ENCODE data around the gene FARSA. TPM values are rescaled to one million over a fixed set of nuclear protein-coding genes. Genes with fewer than 3 reads are reported as not detected.

The FARSA gene
- total RNA-seq, 2 donors from 2014 or later, result 31.8 to 76.8 TPM

DNA sequence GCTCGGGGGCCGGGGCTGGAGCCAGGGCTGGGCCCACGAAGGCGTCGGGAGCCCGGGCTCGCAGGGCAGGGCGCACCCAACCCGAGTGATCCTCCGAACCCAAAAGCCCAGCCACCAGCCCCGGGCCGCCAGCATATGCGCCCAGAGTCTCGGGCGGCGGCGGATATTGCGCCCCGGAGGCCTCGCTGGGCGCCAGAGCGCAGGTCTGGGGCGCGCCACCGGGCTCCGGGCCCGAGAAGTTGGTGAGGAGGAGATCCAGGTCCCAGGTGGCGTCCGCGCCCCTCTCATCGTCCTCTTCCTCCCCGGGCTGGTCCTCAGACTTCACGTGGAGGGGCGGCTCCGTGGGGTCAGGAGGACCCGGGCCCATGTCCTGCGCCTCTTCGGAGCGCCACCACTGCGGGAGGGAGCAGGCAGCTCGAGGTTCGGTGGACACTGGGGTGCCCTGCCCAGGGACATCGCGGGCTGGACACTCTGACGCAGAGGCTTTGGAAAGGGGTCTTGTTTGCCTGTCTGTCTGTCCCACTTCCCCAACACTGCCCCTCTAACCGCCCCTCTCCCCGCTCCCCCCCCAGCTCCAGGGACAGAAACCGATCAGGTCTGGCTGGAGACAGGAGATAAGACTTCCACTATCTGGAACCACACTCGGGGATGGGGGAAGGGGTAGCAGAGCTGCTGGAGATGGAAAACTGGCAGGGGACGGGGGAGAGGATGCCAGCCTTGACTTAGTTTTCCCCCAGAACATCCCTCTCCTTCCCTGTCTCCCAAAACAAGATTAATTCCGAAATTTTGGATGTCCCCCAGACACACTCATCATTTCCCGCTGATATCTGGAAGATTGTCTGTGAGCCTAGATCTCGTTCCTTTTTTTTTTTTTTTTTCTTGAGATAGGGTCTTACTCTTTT, 47.5 kb downstream of the FARSA start:
- Histone ChIP-seq H3K4me3 (peak overlapping the region; percentile 63), H3K4me1 (ENCODE audit: control insufficient read depth in 1 of 2, low read depth in 2 of 2) (peaks cover 8 to 20% of the 10 kb centered on the region in 2 donors), H3K9me3 (no peaks in the 10 kb centered on the region), H3K36me3 (no peaks in the 10 kb centered on the region), H3K27me3 (replicated peaks; ENCODE audit: insufficient read depth) (no peaks in the 10 kb centered on the region), H3K27ac (no peak overlapping the region)
- DNase-seq (ENCODE audit: low spot score), result no peak
- TF ChIP-seq, protein P1, sequence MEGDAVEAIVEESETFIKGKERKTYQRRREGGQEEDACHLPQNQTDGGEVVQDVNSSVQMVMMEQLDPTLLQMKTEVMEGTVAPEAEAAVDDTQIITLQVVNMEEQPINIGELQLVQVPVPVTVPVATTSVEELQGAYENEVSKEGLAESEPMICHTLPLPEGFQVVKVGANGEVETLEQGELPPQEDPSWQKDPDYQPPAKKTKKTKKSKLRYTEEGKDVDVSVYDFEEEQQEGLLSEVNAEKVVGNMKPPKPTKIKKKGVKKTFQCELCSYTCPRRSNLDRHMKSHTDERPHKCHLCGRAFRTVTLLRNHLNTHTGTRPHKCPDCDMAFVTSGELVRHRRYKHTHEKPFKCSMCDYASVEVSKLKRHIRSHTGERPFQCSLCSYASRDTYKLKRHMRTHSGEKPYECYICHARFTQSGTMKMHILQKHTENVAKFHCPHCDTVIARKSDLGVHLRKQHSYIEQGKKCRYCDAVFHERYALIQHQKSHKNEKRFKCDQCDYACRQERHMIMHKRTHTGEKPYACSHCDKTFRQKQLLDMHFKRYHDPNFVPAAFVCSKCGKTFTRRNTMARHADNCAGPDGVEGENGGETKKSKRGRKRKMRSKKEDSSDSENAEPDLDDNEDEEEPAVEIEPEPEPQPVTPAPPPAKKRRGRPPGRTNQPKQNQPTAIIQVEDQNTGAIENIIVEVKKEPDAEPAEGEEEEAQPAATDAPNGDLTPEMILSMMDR (IDR thresholded peaks at IDR 0.05), result peak; percentile 2
- no peak for ATAC-seq (ENCODE audit: insufficient number of reproducible peaks, low FRiP score, low read depth)

DNA sequence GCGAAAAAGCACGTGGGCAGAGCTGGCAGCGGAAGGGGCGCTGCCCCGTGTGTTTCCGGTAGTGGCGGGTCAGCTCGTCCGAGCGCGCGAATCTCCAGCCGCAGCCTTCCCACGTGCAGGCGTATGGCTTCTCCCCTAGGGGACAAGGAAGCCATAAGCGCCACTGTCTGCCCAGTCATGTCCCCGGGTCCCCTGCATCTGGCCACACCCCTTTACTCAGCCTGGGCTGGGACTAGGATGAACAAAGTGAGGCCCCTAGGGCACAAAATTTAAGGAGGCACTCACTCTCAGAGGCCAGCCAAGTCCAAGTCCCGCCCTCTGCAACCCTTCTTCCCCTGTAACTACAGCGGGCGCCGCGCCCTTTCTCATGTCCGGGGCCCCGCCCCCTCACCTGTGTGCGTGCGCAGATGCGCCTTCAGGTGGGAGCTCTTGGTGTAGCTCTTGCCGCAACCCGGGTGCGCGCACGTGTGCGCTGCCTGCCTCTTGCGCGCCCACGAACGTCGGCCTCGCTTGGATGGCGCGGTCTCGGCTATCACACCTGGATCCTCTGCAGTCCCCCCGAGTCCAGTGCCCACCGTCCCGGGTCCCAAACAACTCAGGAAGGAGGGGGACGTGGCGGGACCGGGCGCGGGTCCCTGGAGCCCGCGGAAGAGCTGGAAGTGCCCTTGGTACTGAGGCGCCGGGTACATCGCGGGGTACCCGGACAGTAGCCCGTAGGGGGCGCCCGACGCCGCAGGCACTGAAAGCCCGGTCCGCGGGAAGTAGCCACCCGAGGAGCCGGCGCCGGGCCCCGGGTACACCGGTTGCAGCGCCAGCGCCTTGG, 48.4 kb downstream of the FARSA start:
- peak overlapping the region; percentile 63 for H3K4me3 ChIP-seq
- no peaks in the 10 kb centered on the region for H3K9me3 ChIP-seq
- ATAC-seq (ENCODE audit: insufficient number of reproducible peaks, low FRiP score, low read depth) (no peak), DNase-seq (ENCODE audit: low spot score) (no peak)
- H3K27ac ChIP-seq, result peak overlapping the region in 1 of 2 donors; percentile 2
- H3K27me3 ChIP-seq (replicated peaks; ENCODE audit: insufficient read depth), result no peaks in the 10 kb centered on the region
- peaks cover 8 to 21% of the 10 kb centered on the region in 2 donors for H3K4me1 ChIP-seq (ENCODE audit: control insufficient read depth in 1 of 2, low read depth in 2 of 2)
- H3K36me3 ChIP-seq, result no peaks in the 10 kb centered on the region
- TF ChIP-seq, protein P1 (IDR thresholded peaks at IDR 0.05), result peak; percentile 39

DNA sequence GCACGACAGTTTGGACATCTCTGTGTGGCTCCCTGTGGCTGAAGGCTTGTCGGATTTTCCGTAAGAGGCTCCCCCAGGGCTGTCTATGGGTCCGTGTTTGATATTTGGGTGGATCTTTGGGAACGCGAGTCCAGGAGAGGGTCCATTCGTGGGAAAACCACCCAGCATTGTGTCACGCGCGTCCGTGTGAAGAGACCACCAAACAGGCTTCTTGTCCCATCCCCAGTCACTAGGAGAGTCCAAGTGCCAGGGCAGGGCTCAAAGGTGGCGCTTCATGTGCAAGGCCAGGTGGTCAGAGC, 48.9 kb downstream of the FARSA start:
- Histone ChIP-seq H3K4me3 (no peak overlapping the region), H3K4me1 (ENCODE audit: control insufficient read depth in 1 of 2, low read depth in 2 of 2) (peaks cover 8 to 23% of the 10 kb centered on the region in 2 donors), H3K27ac (no peak overlapping the region), H3K9me3 (no peaks in the 10 kb centered on the region), H3K36me3 (no peaks in the 10 kb centered on the region), H3K27me3 (replicated peaks; ENCODE audit: insufficient read depth) (no peaks in the 10 kb centered on the region)
- TF ChIP-seq, protein P1 (IDR thresholded peaks at IDR 0.05), result no peak
- DNase-seq (ENCODE audit: low spot score) (no peak), ATAC-seq (ENCODE audit: insufficient number of reproducible peaks, low FRiP score, low read depth) (no peak)

DNA sequence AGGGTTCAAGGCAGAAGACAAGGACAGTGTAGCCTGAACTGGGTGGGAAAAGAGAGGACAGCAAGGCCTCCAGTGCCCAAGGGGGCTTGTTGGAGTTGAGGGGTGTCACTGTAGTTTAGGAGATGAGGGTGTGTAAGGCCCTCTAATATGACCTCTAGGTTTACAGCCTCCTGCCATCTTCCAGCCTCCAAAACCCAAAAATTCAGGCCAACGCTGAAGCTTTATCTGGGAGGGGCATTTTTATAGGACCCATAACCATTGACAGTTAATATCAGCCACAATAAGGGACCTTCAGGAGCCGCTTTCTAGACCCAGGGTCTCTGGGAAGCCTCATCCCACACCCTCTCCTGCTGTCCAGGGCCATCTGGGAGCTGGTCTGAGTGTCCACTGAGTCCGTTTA, 49.3 kb downstream of the FARSA start:
- no peak for DNase-seq (ENCODE audit: low spot score)
- ATAC-seq (ENCODE audit: insufficient number of reproducible peaks, low FRiP score, low read depth), result no peak
- Histone ChIP-seq H3K4me3 (no peak overlapping the region), H3K36me3 (no peaks in the 10 kb centered on the region), H3K27me3 (replicated peaks; ENCODE audit: insufficient read depth) (no peaks in the 10 kb centered on the region), H3K4me1 (ENCODE audit: control insufficient read depth in 1 of 2, low read depth in 2 of 2) (peaks cover 8 to 23% of the 10 kb centered on the region in 2 donors), H3K27ac (no peak overlapping the region), H3K9me3 (no peaks in the 10 kb centered on the region)
- TF ChIP-seq, protein P1 (IDR thresholded peaks at IDR 0.05), result no peak

DNA sequence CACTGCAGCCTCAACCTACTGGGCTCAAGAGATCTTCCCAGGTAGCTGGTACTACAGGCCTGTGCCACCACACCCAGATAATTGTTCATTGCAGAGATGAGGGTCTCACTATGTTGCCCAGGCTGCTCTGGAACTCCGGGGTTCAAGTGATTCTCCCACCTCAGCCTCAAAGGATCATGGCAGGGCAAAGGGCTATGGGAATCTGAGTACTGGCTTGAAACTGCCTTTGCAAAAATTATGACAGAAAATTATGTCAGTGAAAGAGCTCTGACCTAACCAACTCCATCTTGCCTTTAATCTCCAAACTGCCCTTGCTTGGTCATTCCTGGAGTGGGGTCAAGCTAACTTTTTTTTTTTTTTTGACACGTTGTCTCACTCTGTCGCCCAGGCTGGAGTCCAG, 50.9 kb downstream of the FARSA start:
- DNase-seq (ENCODE audit: low spot score), result no peak
- Histone ChIP-seq H3K27ac (no peak overlapping the region), H3K4me1 (ENCODE audit: control insufficient read depth in 1 of 2, low read depth in 2 of 2) (peaks cover 8 to 23% of the 10 kb centered on the region in 2 donors), H3K4me3 (no peak overlapping the region), H3K9me3 (no peaks in the 10 kb centered on the region), H3K27me3 (replicated peaks; ENCODE audit: insufficient read depth) (no peaks in the 10 kb centered on the region), H3K36me3 (peaks cover 11% of the 10 kb centered on the region)
- ATAC-seq (ENCODE audit: insufficient number of reproducible peaks, low FRiP score, low read depth), result no peak
- TF ChIP-seq, protein P1 (IDR thresholded peaks at IDR 0.05), result no peak
